Upper lobe of left lung (tissue), 6 donors: ENCODE measurements around the gene LRBA. TPM values are rescaled to one million over a fixed set of nuclear protein-coding genes. Genes with fewer than 3 reads are reported as not detected.

Experiments
- ATAC-seq, 2 donors: fragments of 200-7000 bp; cut with Tn5 transposase; one replicate each; pipeline ENCODE4 v1.9.1; 2022; ENCODE audit warnings: mild to moderate bottlenecking in 2 of 2, moderate library complexity in 2 of 2; ENCODE audit not compliant: low FRiP score in 2 of 2
- DNase-seq, 2 donors: peaks; one replicate each; pipeline ENCODE4 v3.0.0-alpha.2; 2019 to 2020
- H3K27ac ChIP-seq, 4 donors: fragments of 200-600 bp; sonication (generic); one replicate each; pipeline ENCODE4 v1.5.1; 2016 to 2019
- H3K27me3 ChIP-seq, 4 donors: fragments of 200-600 bp; sonication (generic); one replicate each; pipeline ENCODE4 v1.5.1; 2017 to 2019
- H3K36me3 ChIP-seq, 4 donors: fragments of 200-600 bp; sonication (generic); one replicate each; pipeline ENCODE4 v1.5.1; 2016 to 2019
- H3K4me1 ChIP-seq, 4 donors: fragments of 200-600 bp; sonication (generic); one replicate each; pipeline ENCODE4 v1.5.1; 2018 to 2019
- H3K4me3 ChIP-seq, 4 donors: fragments of 200-600 bp; sonication (generic); one replicate each; pipeline ENCODE4 v1.5.1; 2017 to 2019; ENCODE audit warnings: mild to moderate bottlenecking in 2 of 4, moderate library complexity in 1 of 4
- H3K9me3 ChIP-seq, 4 donors: fragments of 200-600 bp; sonication (generic); one replicate each; pipeline ENCODE4 v1.5.1; 2018 to 2019
- CTCF ChIP-seq, 6 experiments: fragments of 450-650 bp in 4 of 6; fragments of 200-600 bp in 2 of 6; sonication (generic) in 2 of 6; IDR thresholded peaks; one replicate each; pipeline ENCODE4 v1.5.1; 2016 to 2019; ENCODE audit warnings: antibody characterized with exemption in 6 of 6
- EP300 ChIP-seq, 4 donors: sonication (generic); formaldehyde crosslinking; IDR thresholded peaks; one replicate each; pipeline ENCODE4 v1.5.1; 2017; ENCODE audit warnings: antibody characterized with exemption in 4 of 4, control low read depth in 2 of 4
- POLR2A ChIP-seq, 4 donors: fragments of 450-650 bp; IDR thresholded peaks; one replicate each; pipeline ENCODE4 v1.5.1; 2016 to 2017; ENCODE audit warnings: antibody characterized with exemption in 4 of 4, mild to moderate bottlenecking in 2 of 4
- POLR2AphosphoS5 ChIP-seq, 2 donors: sonication (generic); formaldehyde crosslinking; IDR thresholded peaks; one replicate each; pipeline ENCODE4 v1.5.1; 2017; ENCODE audit warnings: antibody characterized with exemption in 2 of 2
- WGBS, 2 donors: methylation state at CpG; one replicate each; pipeline ENCODE4 v1.1.5; 2017 to 2018; 5-methylcytosine and 5-hydroxymethylcytosine counted together
- total RNA-seq, 6 donors: library from RNA; depleted of rRNA in 4 of 6; stranded (reverse); fragments of >200 nt in 4 of 6; gene quantifications; one replicate each; pipeline versions ENCODE4 v1.1.0 to v1.2.1, GENCODE V29; 2016 to 2021
- donor health status: DM: no; HTN: no; CAD: no; lungs with moderate emphysema.
- donor health status: DM: no; HTN: yes; CAD: no; lungs with severe emphysema.

The LRBA gene
- total RNA-seq, 6 donors from 2014 or later: 34.7 to 139 (median 56.4) TPM

- Histone ChIP-seq H3K4me3 (no peak overlapping the region), H3K9me3 (no peaks in the 10 kb centered on the region), H3K36me3 (no peaks in the 10 kb centered on the region), H3K27me3 (no peaks in the 10 kb centered on the region), H3K4me1 (no peaks in the 10 kb centered on the region), H3K27ac (no peak overlapping the region)
- TF ChIP-seq POLR2A (IDR thresholded peaks at IDR 0.05): no peak
- TF ChIP-seq EP300 (IDR thresholded peaks at IDR 0.05): no peak
- TF ChIP-seq CTCF (IDR thresholded peaks at IDR 0.05): no peak
- TF ChIP-seq POLR2AphosphoS5 (IDR thresholded peaks at IDR 0.05): no peak
- no peak for DNase-seq
- ATAC-seq: peak in 1 of 2 donors; percentile 45
- WGBS, 2 donors: 91% methylated on average over 2 of the region's 2 CpGs
Observed at GRCh38 chr4:150769248-150769647, 245.8 kb downstream of the LRBA start.

- Histone ChIP-seq H3K27me3 (no peaks in the 10 kb centered on the region), H3K4me3 (no peak overlapping the region), H3K4me1 (no peaks in the 10 kb centered on the region), H3K9me3 (no peaks in the 10 kb centered on the region), H3K36me3 (no peaks in the 10 kb centered on the region), H3K27ac (no peak overlapping the region)
- ATAC-seq (no peak), DNase-seq (no peak)
- 82 to 88% methylated on average over 1 of the region's 1 CpG for WGBS, 2 donors
- TF ChIP-seq POLR2A (IDR thresholded peaks at IDR 0.05): no peak
- no peak for TF ChIP-seq CTCF (IDR thresholded peaks at IDR 0.05)
- TF ChIP-seq POLR2AphosphoS5 (IDR thresholded peaks at IDR 0.05): no peak
- TF ChIP-seq EP300 (IDR thresholded peaks at IDR 0.05): no peak
Observed at GRCh38 chr4:150768497-150768896, 246.6 kb downstream of the LRBA start.

GRCh38 chr4:150765216-150765615 lies 249.9 kb downstream of the LRBA start:
- no peak for ATAC-seq
- Histone ChIP-seq H3K27ac (no peak overlapping the region), H3K27me3 (no peaks in the 10 kb centered on the region), H3K36me3 (no peaks in the 10 kb centered on the region), H3K4me1 (no peaks in the 10 kb centered on the region), H3K9me3 (no peaks in the 10 kb centered on the region), H3K4me3 (no peak overlapping the region)
- no peak for TF ChIP-seq EP300 (IDR thresholded peaks at IDR 0.05)
- TF ChIP-seq POLR2AphosphoS5 (IDR thresholded peaks at IDR 0.05): no peak
- no peak for TF ChIP-seq POLR2A (IDR thresholded peaks at IDR 0.05)
- TF ChIP-seq CTCF (IDR thresholded peaks at IDR 0.05): no peak
- DNase-seq: no peak
- WGBS, 2 donors: 88 to 93% methylated on average over 2 of the region's 2 CpGs

- Histone ChIP-seq H3K4me1 (no peaks in the 10 kb centered on the region), H3K27ac (no peak overlapping the region), H3K9me3 (no peaks in the 10 kb centered on the region), H3K36me3 (no peaks in the 10 kb centered on the region), H3K27me3 (no peaks in the 10 kb centered on the region), H3K4me3 (no peak overlapping the region)
- ATAC-seq (no peak), DNase-seq (no peak)
- TF ChIP-seq POLR2AphosphoS5 (IDR thresholded peaks at IDR 0.05): no peak
- no peak for TF ChIP-seq CTCF (IDR thresholded peaks at IDR 0.05)
- no peak for TF ChIP-seq POLR2A (IDR thresholded peaks at IDR 0.05)
- no peak for TF ChIP-seq EP300 (IDR thresholded peaks at IDR 0.05)
Observed at GRCh38 chr4:150751648-150752047, 263.4 kb downstream of the LRBA start.

GRCh38 chr4:150750824-150751223 lies 264.3 kb downstream of the LRBA start:
- Histone ChIP-seq H3K36me3 (no peaks in the 10 kb centered on the region), H3K27me3 (no peaks in the 10 kb centered on the region), H3K4me1 (no peaks in the 10 kb centered on the region), H3K4me3 (no peak overlapping the region), H3K27ac (no peak overlapping the region), H3K9me3 (no peaks in the 10 kb centered on the region)
- ATAC-seq: no peak
- no peak for DNase-seq
- TF ChIP-seq CTCF (IDR thresholded peaks at IDR 0.05) (no peak), EP300 (IDR thresholded peaks at IDR 0.05) (no peak), POLR2AphosphoS5 (IDR thresholded peaks at IDR 0.05) (no peak), POLR2A (IDR thresholded peaks at IDR 0.05) (no peak)
